Osteocyte (in vitro differentiated cells): ENCODE results near the gene NT5E. TPM values are rescaled to one million over a fixed set of nuclear protein-coding genes. Genes with fewer than 3 reads are reported as not detected.

Source experiments
- DNase-seq: peaks from one replicate; pipeline ENCODE4 v3.0.0; 2021; ENCODE audit warnings: mixed read lengths; ENCODE audit not compliant: unreplicated experiment; ENCODE audit errors: extremely low spot score
- H3K27ac Mint-ChIP-seq: one replicate; pipeline ENCODE4 v1.8.0; 2021; ENCODE audit warnings: mild to moderate bottlenecking, mixed read lengths; ENCODE audit not compliant: unreplicated experiment
- H3K27me3 Mint-ChIP-seq: one replicate; pipeline ENCODE4 v1.8.0; 2021; ENCODE audit warnings: mixed read lengths; ENCODE audit not compliant: unreplicated experiment
- H3K36me3 Mint-ChIP-seq: one replicate; pipeline ENCODE4 v1.8.0; 2021; ENCODE audit warnings: mixed read lengths; ENCODE audit not compliant: unreplicated experiment
- H3K4me1 Mint-ChIP-seq: one replicate; pipeline ENCODE4 v1.8.0; 2021; ENCODE audit warnings: mixed read lengths; ENCODE audit not compliant: unreplicated experiment
- H3K4me3 Mint-ChIP-seq: one replicate; pipeline ENCODE4 v1.8.0; 2021; ENCODE audit warnings: mild to moderate bottlenecking, moderate library complexity, mixed read lengths; ENCODE audit not compliant: unreplicated experiment
- H3K9me3 Mint-ChIP-seq: one replicate; pipeline ENCODE4 v1.8.0; 2021; ENCODE audit warnings: mixed read lengths; ENCODE audit not compliant: unreplicated experiment
- CTCF ChIP-seq: fragments of 200-600 bp; sonication (generic); IDR thresholded peaks from 2 replicates; pipeline ENCODE4 v1.5.0; 2021; ENCODE audit warnings: antibody characterized with exemption, mild to moderate bottlenecking, moderate library complexity
- total RNA-seq: library from RNA; stranded (reverse); gene quantifications from 2 replicates; pipeline ENCODE4 v1.2.1, GENCODE V29; 2021

The NT5E gene
- total RNA-seq, 1 donor from 2014 or later = 197 TPM

GRCh38 chr6:85405853-85406198 is 44.1 kb upstream of the NT5E start:
- no peak for DNase-seq
- Mint-ChIP-seq H3K9me3 (no peaks in the 10 kb centered on the region), H3K4me3 (peak overlapping the region; percentile 18), H3K4me1 (peaks cover 76% of the 10 kb centered on the region), H3K36me3 (no peaks in the 10 kb centered on the region), H3K27me3 (no peaks in the 10 kb centered on the region), H3K27ac (peak overlapping the region; percentile 97)
- no peak for TF ChIP-seq CTCF

GRCh38 chr6:85406641-85407075 is 43.2 kb upstream of the NT5E start:
- Mint-ChIP-seq H3K4me1 (peaks cover 68% of the 10 kb centered on the region), H3K27me3 (no peaks in the 10 kb centered on the region), H3K4me3 (no peak overlapping the region), H3K36me3 (no peaks in the 10 kb centered on the region), H3K27ac (peak overlapping the region; percentile 97), H3K9me3 (no peaks in the 10 kb centered on the region)
- no peak for DNase-seq
- TF ChIP-seq CTCF = no peak

GRCh38 chr6:85408039-85408438 is 41.8 kb upstream of the NT5E start:
- no peak overlapping the region for H3K4me3 Mint-ChIP-seq
- no peak overlapping the region for H3K27ac Mint-ChIP-seq
- H3K36me3 Mint-ChIP-seq = no peaks in the 10 kb centered on the region
- H3K4me1 Mint-ChIP-seq = peaks cover 62% of the 10 kb centered on the region
- no peaks in the 10 kb centered on the region for H3K27me3 Mint-ChIP-seq
- TF ChIP-seq CTCF = no peak
- DNase-seq = no peak
- H3K9me3 Mint-ChIP-seq = peaks cover 9% of the 10 kb centered on the region

GRCh38 chr6:85412911-85413430 is 36.9 kb upstream of the NT5E start:
- H3K9me3 Mint-ChIP-seq = peaks cover 9% of the 10 kb centered on the region
- H3K27me3 Mint-ChIP-seq = no peaks in the 10 kb centered on the region
- TF ChIP-seq CTCF = no peak
- H3K4me3 Mint-ChIP-seq = no peak overlapping the region
- H3K36me3 Mint-ChIP-seq = no peaks in the 10 kb centered on the region
- no peak overlapping the region for H3K27ac Mint-ChIP-seq
- H3K4me1 Mint-ChIP-seq = peaks cover 31% of the 10 kb centered on the region
- no peak for DNase-seq

- no peaks in the 10 kb centered on the region for H3K27me3 Mint-ChIP-seq
- TF ChIP-seq CTCF = no peak
- H3K4me1 Mint-ChIP-seq = peaks cover 53% of the 10 kb centered on the region
- no peak overlapping the region for H3K4me3 Mint-ChIP-seq
- no peak overlapping the region for H3K27ac Mint-ChIP-seq
- peaks cover 9% of the 10 kb centered on the region for H3K9me3 Mint-ChIP-seq
- no peaks in the 10 kb centered on the region for H3K36me3 Mint-ChIP-seq
- no peak for DNase-seq
These were observed 33.8 kb upstream of the NT5E start for GRCh38 chr6:85416049-85416448.
